Measurements from ENCODE around the gene CEP350. TPM values are rescaled to one million over a fixed set of nuclear protein-coding genes. Genes with fewer than 3 reads are reported as not detected.

Gene CEP350
- total and polyA plus RNA-seq, 2 of the 4 experiments (the other 2 are of a cell fraction), result 5.0 to 36.4 TPM

DNA sequence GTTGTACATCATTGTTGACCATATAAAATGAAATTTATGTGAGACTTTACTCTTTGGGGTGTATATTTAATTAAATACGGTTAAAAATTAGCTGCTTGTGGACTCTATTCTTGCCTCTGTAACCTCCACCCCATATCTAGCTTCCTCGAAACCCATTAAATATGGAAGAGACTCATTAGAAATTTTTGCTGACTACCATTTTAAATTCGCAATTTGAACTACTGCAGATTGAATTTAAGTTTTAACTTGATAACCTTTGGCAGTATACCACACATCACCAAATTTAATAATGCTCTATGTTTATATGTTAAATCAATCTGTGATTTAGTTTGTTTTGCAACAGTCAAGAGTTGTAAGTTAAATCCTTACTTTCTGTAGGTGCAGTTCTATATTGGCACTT lies 111.5 kb downstream of the CEP350 start:
- Histone ChIP-seq H3K9me3 (ENCODE audit: control insufficient read depth, insufficient read depth, low read length) (no peaks in the 10 kb centered on the region), H3K4ac (ENCODE audit: low read depth, low read length) (no peak overlapping the region), H4K20me1 (ENCODE audit: insufficient read depth, low read length) (no peaks in the 10 kb centered on the region), H3K4me3 (ENCODE audit: insufficient read depth, low read depth, low read length) (no peak overlapping the region), H2AK9ac (replicated peaks; ENCODE audit: low read depth, low read length, poor library complexity) (no peak overlapping the region), H2BK15ac (ENCODE audit: low read depth, low read length) (no peak overlapping the region), H3K23ac (ENCODE audit: low read depth, low read length) (no peak overlapping the region), H4K91ac (ENCODE audit: insufficient read depth, low read depth, low read length) (no peak overlapping the region), H2BK20ac (ENCODE audit: low read depth, low read length) (no peak overlapping the region), H3K18ac (ENCODE audit: low read depth, low read length) (no peak overlapping the region), H4K8ac (ENCODE audit: low read depth in 2 of 2, low read length in 2 of 2) (no peak overlapping the region), H2BK120ac (ENCODE audit: low read depth, low read length) (no peak overlapping the region), H3K4me2 (ENCODE audit: low read depth, low read length) (no peak overlapping the region), H3K36me3 (ENCODE audit: control insufficient read depth, insufficient read depth, low read length) (peaks cover 36% of the 10 kb centered on the region), H2AFZ (replicated peaks; ENCODE audit: low read length, poor library complexity) (no peak overlapping the region), H2BK5ac (ENCODE audit: low read depth, low read length, poor library complexity, severe bottlenecking) (no peak overlapping the region), H4K5ac (ENCODE audit: low read depth, low read length) (no peak overlapping the region), H3K14ac (replicated peaks; ENCODE audit: low read depth, low read length) (no peak overlapping the region), H3K56ac (ENCODE audit: extremely low read depth, insufficient read depth, low read length) (no peak overlapping the region), H3K4me1 (ENCODE audit: control insufficient read depth, insufficient read depth, low read length) (no peaks in the 10 kb centered on the region), H3K9me1 (ENCODE audit: insufficient read depth, low read length) (no peaks in the 10 kb centered on the region), H3K27ac (ENCODE audit: insufficient read depth, low read length) (no peak overlapping the region), H3K9ac (ENCODE audit: low read depth, low read length) (no peak overlapping the region), H2AK5ac (ENCODE audit: low read depth, low read length) (no peak overlapping the region), H3K27me3 (ENCODE audit: control insufficient read depth, insufficient read depth, low read length) (no peaks in the 10 kb centered on the region), H3K79me1 (ENCODE audit: low read depth in 1 of 2, low read length in 2 of 2) (peaks cover 2 to 4% of the 10 kb centered on the region in 2 experiments; a peak in 1 of 4 replicates)
- in situ Hi-C loops (cut with MboI; ENCODE audit: low sequenced_read_pairs) (no loop called here), intact Hi-C loops (cut with micrococcal nuclease) (no loop called here), dilution Hi-C loops (cut with HindIII; ENCODE audit: low sequenced_read_pairs, unreplicated experiment) (no loop called here)
- ChIA-PET CTCF (interaction anchor here (0.8 to 1.0 kb wide), 2 partner anchors 9 to 91 kb away, joined by 3 read pairs; no protein-coding TSS in a partner anchor), POLR2A (ENCODE audit: unreplicated experiment) (no interaction called here)
- no peak for DNase-seq
- no peak for ATAC-seq (ENCODE audit: low read depth)
- no TSS peak for BruUV-seq (replicated peaks)
- TF ChIP-seq MXI1 (IDR thresholded peaks at IDR 0.05; ENCODE audit: borderline replicate concordance, low read depth, low read length), result no peak
- TF ChIP-seq CEBPB (IDR thresholded peaks at IDR 0.05; ENCODE audit: low read depth, low read length), result no peak
- TF ChIP-seq MAFK (IDR thresholded peaks at IDR 0.05; ENCODE audit: low read depth, low read length), result peak; percentile 37; the same call in 1 of the 2 replicates
- no CpG with 5 or more reads among the region's 3 CpGs for WGBS, 2 experiments (ENCODE audit: extremely low coverage in 2 of 2, insufficient read length in 1 of 2)
